Activated CD8-positive, alpha-beta T cell treated with anti-CD3 and anti-CD28 coated beads for 36 hours (primary cell): ENCODE measurements around the gene ADARB2. TPM values are rescaled to one million over a fixed set of nuclear protein-coding genes. Genes with fewer than 3 reads are reported as not detected.

Experiments used
- ATAC-seq: fragments of 200-7000 bp; cut with Tn5 transposase; one replicate; pipeline ENCODE4 v1.10.0; 2021; ENCODE audit warnings: mild to moderate bottlenecking, moderate library complexity
- CTCF ChIA-PET: fragments of 350-600 bp; sonication (Branson Sonifier 250); formaldehyde crosslinking; loops from one replicate; lab custom pipeline; 2021; ENCODE audit warnings: antibody characterized with exemption; lab: Charles Lee
- POLR2A ChIA-PET: fragments of 350-600 bp; sonication (Branson Sonifier 250); formaldehyde crosslinking; loops from one replicate; lab custom pipeline; 2021; ENCODE audit warnings: antibody characterized with exemption; lab: Charles Lee
- DNase-seq: peaks from one replicate; pipeline ENCODE4 v3.0.0-alpha.2; 2020
- H3K27ac Mint-ChIP-seq: one replicate; pipeline ENCODE4 v1.8.0; 2021; ENCODE audit warnings: mild to moderate bottlenecking, mixed read lengths
- H3K27me3 Mint-ChIP-seq: one replicate; pipeline ENCODE4 v1.8.0; 2021; ENCODE audit warnings: mixed read lengths
- H3K36me3 Mint-ChIP-seq: one replicate; pipeline ENCODE4 v1.8.0; 2021; ENCODE audit warnings: low read depth, mixed read lengths
- H3K4me1 Mint-ChIP-seq: one replicate; pipeline ENCODE4 v1.8.0; 2021; ENCODE audit warnings: low read depth, mixed read lengths
- H3K4me3 Mint-ChIP-seq: one replicate; pipeline ENCODE4 v1.8.0; 2021; ENCODE audit warnings: mild to moderate bottlenecking, moderate library complexity, mixed read lengths
- H3K9me3 Mint-ChIP-seq: one replicate; pipeline ENCODE4 v1.8.0; 2021; ENCODE audit warnings: mixed read lengths
- intact Hi-C: fragments of 100-400 bp; cut with micrococcal nuclease; formaldehyde crosslinking; loops from one replicate; pipeline ENCODE4 v1.10.0; 2022
- total RNA-seq, 2 experiments: library from RNA; stranded (reverse); gene quantifications; one replicate each; pipeline ENCODE4 v1.2.3, GENCODE V29; 2021
- TF ChIP-seq, protein P1 (sequence below): fragments of 200-600 bp; IDR thresholded peaks from one replicate; pipeline ENCODE4 v1.8.0; 2022; ENCODE audit warnings: antibody characterized with exemption, mild to moderate bottlenecking

ADARB2 gene
- total RNA-seq, 2 experiments from 2014 or later: 1.3 to 1.6 TPM

DNA sequence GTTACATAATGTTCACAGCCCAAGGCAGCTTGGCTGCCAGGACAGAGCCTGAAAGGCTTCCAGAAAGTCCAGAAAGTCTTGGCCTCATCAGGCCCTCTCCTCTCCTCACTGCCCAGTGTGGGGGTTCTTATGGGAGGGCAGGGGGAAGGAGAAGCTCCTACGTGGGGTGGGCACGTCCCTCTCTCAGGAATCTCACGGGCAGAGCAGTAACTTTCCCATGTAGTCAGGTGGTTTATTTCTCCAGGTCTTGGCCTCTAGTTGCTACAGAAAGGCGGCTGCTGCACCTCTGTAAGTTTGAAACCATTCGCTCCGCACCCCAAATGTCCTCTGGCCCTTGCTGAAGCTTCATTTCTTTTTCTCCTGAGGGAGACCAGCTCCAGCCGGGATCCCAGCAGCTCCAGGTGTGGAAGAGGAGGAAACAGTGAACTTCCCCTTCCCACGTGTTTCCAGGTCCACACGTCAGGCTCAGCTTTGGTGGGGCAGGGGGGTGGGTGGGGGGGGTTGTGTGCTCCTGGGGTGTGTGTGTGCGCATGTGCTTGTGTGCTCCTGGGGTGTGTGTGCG lies 360.9 kb downstream of the ADARB2 start:
- ChIA-PET CTCF (no interaction called here), POLR2A (no interaction called here)
- DNase-seq: no peak
- Mint-ChIP-seq H3K27me3 (peaks cover 27% of the 10 kb centered on the region), H3K4me3 (no peak overlapping the region), H3K4me1 (no peaks in the 10 kb centered on the region), H3K9me3 (peaks cover 4% of the 10 kb centered on the region), H3K36me3 (no peaks in the 10 kb centered on the region), H3K27ac (no peak overlapping the region)
- intact Hi-C loops: no loop called here
- ATAC-seq: no peak
- TF ChIP-seq, protein P1, sequence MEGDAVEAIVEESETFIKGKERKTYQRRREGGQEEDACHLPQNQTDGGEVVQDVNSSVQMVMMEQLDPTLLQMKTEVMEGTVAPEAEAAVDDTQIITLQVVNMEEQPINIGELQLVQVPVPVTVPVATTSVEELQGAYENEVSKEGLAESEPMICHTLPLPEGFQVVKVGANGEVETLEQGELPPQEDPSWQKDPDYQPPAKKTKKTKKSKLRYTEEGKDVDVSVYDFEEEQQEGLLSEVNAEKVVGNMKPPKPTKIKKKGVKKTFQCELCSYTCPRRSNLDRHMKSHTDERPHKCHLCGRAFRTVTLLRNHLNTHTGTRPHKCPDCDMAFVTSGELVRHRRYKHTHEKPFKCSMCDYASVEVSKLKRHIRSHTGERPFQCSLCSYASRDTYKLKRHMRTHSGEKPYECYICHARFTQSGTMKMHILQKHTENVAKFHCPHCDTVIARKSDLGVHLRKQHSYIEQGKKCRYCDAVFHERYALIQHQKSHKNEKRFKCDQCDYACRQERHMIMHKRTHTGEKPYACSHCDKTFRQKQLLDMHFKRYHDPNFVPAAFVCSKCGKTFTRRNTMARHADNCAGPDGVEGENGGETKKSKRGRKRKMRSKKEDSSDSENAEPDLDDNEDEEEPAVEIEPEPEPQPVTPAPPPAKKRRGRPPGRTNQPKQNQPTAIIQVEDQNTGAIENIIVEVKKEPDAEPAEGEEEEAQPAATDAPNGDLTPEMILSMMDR: no peak

DNA sequence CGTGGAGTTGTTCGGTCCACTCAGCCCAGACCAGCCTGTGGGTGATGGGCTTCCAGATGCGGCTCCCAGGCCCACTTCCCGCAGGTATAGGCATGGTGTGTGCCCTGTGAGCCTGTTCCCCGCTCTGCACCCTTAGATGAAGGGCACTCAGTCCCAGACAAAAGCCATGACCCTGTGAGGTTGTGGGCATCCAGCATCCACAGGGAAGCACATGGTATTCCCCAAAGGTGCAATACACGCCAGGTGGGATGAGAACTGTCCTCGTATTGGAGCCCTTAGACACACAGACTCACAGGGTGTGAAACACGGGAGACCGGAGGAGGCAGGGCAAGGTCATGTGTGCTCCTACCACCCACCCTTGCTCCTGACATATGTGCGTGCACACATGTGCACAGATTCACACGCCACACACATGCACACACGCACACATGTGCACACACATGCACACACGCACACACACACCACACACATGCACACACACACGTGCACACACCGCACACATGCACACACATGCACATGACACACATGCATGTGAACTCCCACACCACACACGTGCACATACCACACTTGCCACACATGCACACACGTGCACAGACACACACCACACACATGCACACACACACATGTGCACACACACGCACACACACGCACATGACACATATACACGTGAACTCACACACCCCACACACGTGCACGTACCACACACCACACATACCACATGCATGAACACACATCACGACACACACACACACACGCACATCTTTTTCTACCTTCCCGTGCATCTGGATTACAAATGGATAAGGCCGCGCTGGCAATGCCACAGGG lies 361.8 kb downstream of the ADARB2 start:
- CTCF ChIA-PET: no interaction called here
- ATAC-seq (no peak), DNase-seq (no peak)
- TF ChIP-seq, protein P1: no peak
- no peaks in the 10 kb centered on the region for H3K36me3 Mint-ChIP-seq
- H3K27me3 Mint-ChIP-seq: peaks cover 24% of the 10 kb centered on the region
- H3K9me3 Mint-ChIP-seq: peaks cover 4% of the 10 kb centered on the region
- no peak overlapping the region for H3K27ac Mint-ChIP-seq
- POLR2A ChIA-PET: no interaction called here
- H3K4me1 Mint-ChIP-seq: no peaks in the 10 kb centered on the region
- intact Hi-C loops: no loop called here
- H3K4me3 Mint-ChIP-seq: no peak overlapping the region

DNA sequence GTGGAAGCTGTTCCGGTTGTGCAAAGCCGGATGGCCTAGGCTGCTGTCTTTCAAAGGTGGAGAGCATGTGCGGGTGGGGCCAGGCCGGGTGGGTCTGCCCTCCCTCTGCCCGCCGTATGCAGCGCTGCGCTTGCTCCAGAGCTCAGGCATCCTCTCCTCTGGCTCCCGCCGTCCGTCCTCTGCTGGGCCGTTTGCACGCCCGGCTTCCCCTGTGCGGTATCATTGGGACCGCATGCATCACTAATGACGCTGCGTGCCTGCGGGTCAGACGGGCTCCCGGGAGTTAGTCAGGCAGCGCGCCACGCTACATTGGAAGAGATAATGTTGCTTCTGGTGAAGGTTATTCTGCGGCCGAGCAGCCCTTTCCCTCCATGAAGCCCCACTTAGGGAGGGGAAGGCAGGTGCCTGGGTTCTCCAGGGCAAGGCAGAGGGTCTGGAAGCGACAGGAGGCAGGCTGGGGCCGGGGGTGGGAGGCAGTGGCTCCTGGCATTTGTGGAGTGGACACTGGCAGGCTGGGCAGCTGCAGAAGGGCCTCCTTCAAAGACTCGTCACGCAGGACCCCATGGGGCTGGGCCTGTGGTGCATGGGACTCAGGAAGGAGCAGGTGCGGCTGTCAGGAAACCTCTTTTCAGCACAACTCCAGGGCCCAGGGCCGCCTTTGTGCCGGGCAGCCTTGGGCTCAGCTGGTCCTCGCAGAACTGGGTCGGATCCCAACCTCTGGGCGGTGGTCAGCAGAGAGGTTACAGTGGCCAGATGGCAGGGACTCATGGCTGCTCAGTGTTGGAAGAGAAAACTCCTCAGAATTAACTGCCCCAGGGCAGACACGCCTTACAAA lies 362.6 kb downstream of the ADARB2 start:
- DNase-seq (no peak), ATAC-seq (no peak)
- intact Hi-C loops: no loop called here
- H3K9me3 Mint-ChIP-seq: peaks cover 4% of the 10 kb centered on the region
- no peak overlapping the region for H3K27ac Mint-ChIP-seq
- TF ChIP-seq, protein P1: no peak
- H3K4me3 Mint-ChIP-seq: no peak overlapping the region
- ChIA-PET POLR2A (no interaction called here), CTCF (no interaction called here)
- H3K27me3 Mint-ChIP-seq: peaks cover 25% of the 10 kb centered on the region
- no peaks in the 10 kb centered on the region for H3K4me1 Mint-ChIP-seq
- no peaks in the 10 kb centered on the region for H3K36me3 Mint-ChIP-seq

DNA sequence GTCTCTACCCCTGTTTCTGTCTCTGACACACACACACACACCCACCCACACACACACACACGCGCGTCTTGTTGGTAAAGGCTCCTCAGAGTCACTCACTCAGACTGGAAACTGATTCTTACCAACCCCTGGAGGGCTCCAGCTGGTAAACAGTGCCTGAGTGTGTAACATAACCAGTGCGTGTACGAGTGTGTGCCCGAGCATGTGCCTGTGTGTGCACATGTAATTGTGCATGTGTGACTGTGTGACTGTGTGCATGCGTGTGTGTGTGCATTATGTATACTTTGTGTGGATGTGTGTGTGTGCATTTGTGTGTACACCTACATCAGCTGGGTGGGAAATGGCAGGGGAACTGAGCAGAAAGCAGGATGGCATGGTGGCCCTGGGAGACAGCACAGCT lies 364.0 kb downstream of the ADARB2 start:
- ATAC-seq (no peak), DNase-seq (no peak)
- TF ChIP-seq, protein P1: no peak
- Mint-ChIP-seq H3K4me3 (no peak overlapping the region), H3K4me1 (no peaks in the 10 kb centered on the region), H3K27me3 (peaks cover 22% of the 10 kb centered on the region), H3K9me3 (peaks cover 4% of the 10 kb centered on the region), H3K36me3 (no peaks in the 10 kb centered on the region), H3K27ac (no peak overlapping the region)
- POLR2A ChIA-PET: no interaction called here
- intact Hi-C loops: no loop called here
- CTCF ChIA-PET: interaction anchor here (0.6 to 1.6 kb wide), 2 partner anchors 12 to 264 kb away, joined by 3 to 4 read pairs; no protein-coding TSS in a partner anchor
